Esophagus muscularis mucosa (tissue), 4 donors: ENCODE results near the gene MAGI1. TPM values are rescaled to one million over a fixed set of nuclear protein-coding genes. Genes with fewer than 3 reads are reported as not detected.

Experiments used
- DNase-seq: peaks from one replicate; pipeline ENCODE4 v3.0.0-alpha.2; 2017; ENCODE audit errors: extremely low spot score
- H3K27ac ChIP-seq, 4 donors: fragments of 200-600 bp; sonication (generic); replicated peaks in 1 of 4; 1 replicate in 3 of 4; 2 replicates in 1 of 4; pipeline ENCODE4 v1.5.1; 2016 to 2019; ENCODE audit warnings: mild to moderate bottlenecking in 1 of 4
- H3K27me3 ChIP-seq, 4 donors: fragments of 200-600 bp; sonication (generic); one replicate each; pipeline versions ENCODE4 v1.5.1 to v1.6.0; 2016 to 2019
- H3K36me3 ChIP-seq, 4 donors: fragments of 200-600 bp; sonication (generic); one replicate each; pipeline ENCODE4 v1.5.1; 2016 to 2019
- H3K4me1 ChIP-seq, 4 donors: fragments of 200-600 bp; sonication (generic); one replicate each; pipeline ENCODE4 v1.5.1; 2016 to 2019
- H3K4me3 ChIP-seq, 4 donors: fragments of 200-600 bp; sonication (generic); 1 replicate in 2 of 4; 2 replicates in 2 of 4; pipeline ENCODE4 v1.5.1; 2016 to 2019; ENCODE audit warnings: mild to moderate bottlenecking in 4 of 4, moderate library complexity in 1 of 4
- H3K9me3 ChIP-seq, 4 donors: fragments of 200-600 bp; sonication (generic); 1 replicate in 3 of 4; 2 replicates in 1 of 4; pipeline ENCODE4 v1.5.1; 2016 to 2019
- CTCF ChIP-seq, 3 experiments: fragments of 200-600 bp in 2 of 3; fragments of 450-650 bp in 1 of 3; sonication (generic) in 2 of 3; IDR thresholded peaks; one replicate each; pipeline ENCODE4 v1.5.1; 2017 to 2019; ENCODE audit warnings: antibody characterized with exemption in 3 of 3, mild to moderate bottlenecking in 2 of 3, moderate library complexity in 1 of 3
- EP300 ChIP-seq: sonication (generic); formaldehyde crosslinking; IDR thresholded peaks from one replicate; pipeline ENCODE4 v1.6.1; 2017; ENCODE audit warnings: antibody characterized with exemption
- POLR2A ChIP-seq: fragments of 450-650 bp; IDR thresholded peaks from one replicate; pipeline ENCODE4 v1.6.1; 2017; ENCODE audit warnings: antibody characterized with exemption, moderate library complexity, mild to moderate bottlenecking, low read depth
- POLR2AphosphoS5 ChIP-seq, 2 donors: sonication (generic); formaldehyde crosslinking; IDR thresholded peaks; one replicate each; pipeline ENCODE4 v1.6.1; 2017; ENCODE audit warnings: antibody characterized with exemption in 2 of 2
- WGBS: methylation state at CpG from one replicate; pipeline ENCODE4 v1.1.5; 2018; 5-methylcytosine and 5-hydroxymethylcytosine counted together
- intact Hi-C: fragments of 100-400 bp; cut with DNase I; formaldehyde crosslinking; loops from one replicate; pipeline ENCODE4 v1.15.1; 2023
- total RNA-seq, 4 donors: library from RNA; depleted of rRNA; stranded (reverse); fragments of >200 nt; gene quantifications; one replicate each; pipeline versions ENCODE4 v1.1.0 to v1.2.1, GENCODE V29; 2016

MAGI1 gene
- total RNA-seq, 4 donors from 2014 or later, result 17.1 to 35.1 (median 25.2) TPM

GRCh38 chr3:65667963-65668362, 370.8 kb downstream of the MAGI1 start:
- no peaks in the 10 kb centered on the region for H3K36me3 ChIP-seq
- intact Hi-C loops, result no loop called here
- H3K4me1 ChIP-seq, result no peaks in the 10 kb centered on the region
- 97% methylated on average over 4 of the region's 4 CpGs for WGBS
- no peak overlapping the region for H3K27ac ChIP-seq
- H3K27me3 ChIP-seq, result no peaks in the 10 kb centered on the region
- no peaks in the 10 kb centered on the region for H3K9me3 ChIP-seq
- no peak overlapping the region for H3K4me3 ChIP-seq
- no peak for DNase-seq
- TF ChIP-seq POLR2AphosphoS5 (IDR thresholded peaks at IDR 0.05), result no peak
- no peak for TF ChIP-seq POLR2A
- TF ChIP-seq EP300, result no peak
- no peak for TF ChIP-seq CTCF (IDR thresholded peaks at IDR 0.05)

GRCh38 chr3:65666448-65667091, 372.1 kb downstream of the MAGI1 start:
- no peak overlapping the region for H3K4me3 ChIP-seq
- H3K27ac ChIP-seq, result no peak overlapping the region
- WGBS, result 80% methylated on average over 6 of the region's 6 CpGs
- TF ChIP-seq CTCF (IDR thresholded peaks at IDR 0.05) (no peak), POLR2A (no peak), POLR2AphosphoS5 (IDR thresholded peaks at IDR 0.05) (no peak), EP300 (no peak)
- H3K4me1 ChIP-seq, result no peaks in the 10 kb centered on the region
- intact Hi-C loops, result no loop called here
- H3K9me3 ChIP-seq, result no peaks in the 10 kb centered on the region
- H3K27me3 ChIP-seq, result no peaks in the 10 kb centered on the region
- no peaks in the 10 kb centered on the region for H3K36me3 ChIP-seq
- no peak for DNase-seq

- no peak for DNase-seq
- 94% methylated on average over 2 of the region's 2 CpGs for WGBS
- no peak overlapping the region for H3K4me3 ChIP-seq
Observed at GRCh38 chr3:65665915-65666314, 372.8 kb downstream of the MAGI1 start.

GRCh38 chr3:65664931-65665330, 373.8 kb downstream of the MAGI1 start:
- Histone ChIP-seq H3K4me1 (no peaks in the 10 kb centered on the region), H3K36me3 (no peaks in the 10 kb centered on the region), H3K27ac (no peak overlapping the region), H3K9me3 (no peaks in the 10 kb centered on the region), H3K4me3 (no peak overlapping the region), H3K27me3 (no peaks in the 10 kb centered on the region)
- intact Hi-C loops, result no loop called here
- TF ChIP-seq EP300, result no peak
- no peak for TF ChIP-seq POLR2A
- WGBS, result 92% methylated on average over 2 of the region's 2 CpGs
- DNase-seq, result peak; percentile 24

More at GRCh38 chr3:65665915-65666314, 372.8 kb downstream of the MAGI1 start:
- Histone ChIP-seq H3K27me3 (no peaks in the 10 kb centered on the region), H3K27ac (no peak overlapping the region), H3K36me3 (no peaks in the 10 kb centered on the region), H3K4me1 (no peaks in the 10 kb centered on the region), H3K9me3 (no peaks in the 10 kb centered on the region)
- intact Hi-C loops, result no loop called here
- TF ChIP-seq EP300, result no peak
- no peak for TF ChIP-seq CTCF (IDR thresholded peaks at IDR 0.05)
- TF ChIP-seq POLR2AphosphoS5 (IDR thresholded peaks at IDR 0.05), result no peak

GRCh38 chr3:65664446-65664845, 374.3 kb downstream of the MAGI1 start:
- H3K4me3 ChIP-seq, result no peak overlapping the region
- no peaks in the 10 kb centered on the region for H3K4me1 ChIP-seq
- intact Hi-C loops, result no loop called here
- no peak overlapping the region for H3K27ac ChIP-seq
- H3K9me3 ChIP-seq, result no peaks in the 10 kb centered on the region
- TF ChIP-seq CTCF (IDR thresholded peaks at IDR 0.05) (no peak), POLR2A (no peak)
- H3K36me3 ChIP-seq, result no peaks in the 10 kb centered on the region
- WGBS, result 88% methylated on average over 3 of the region's 3 CpGs
- no peak for DNase-seq
- H3K27me3 ChIP-seq, result no peaks in the 10 kb centered on the region
